Transverse colon (tissue), 4 donors: ENCODE results near the gene EHD4.

Source experiments
- CTCF ChIP-seq, 5 experiments: fragments of 200-600 bp in 3 of 5; fragments of 450-650 bp in 2 of 5; sonication (generic) in 3 of 5; IDR thresholded peaks; 1 replicate in 2 of 5; 2 replicates in 3 of 5; pipeline ENCODE4 v1.5.1; 2016 to 2017; ENCODE audit warnings: antibody characterized with exemption in 5 of 5, inconsistent platforms in 3 of 5, mild to moderate bottlenecking in 2 of 5, moderate library complexity in 1 of 5
- POLR2A ChIP-seq: fragments of 450-650 bp; IDR thresholded peaks from one replicate; pipeline ENCODE4 v1.6.1; 2016; ENCODE audit warnings: antibody characterized with exemption, mild to moderate bottlenecking, moderate library complexity
- POLR2AphosphoS5 ChIP-seq, 3 donors: sonication (generic); formaldehyde crosslinking; IDR thresholded peaks; one replicate each; pipeline ENCODE4 v1.6.1; 2016; ENCODE audit warnings: antibody characterized with exemption in 3 of 3

- TF ChIP-seq POLR2A (no peak), CTCF (IDR thresholded peaks at IDR 0.05) (no peak), POLR2AphosphoS5 (IDR thresholded peaks at IDR 0.05) (no peak)
Measured at GRCh38 chr15:41923401-41923997, 48.9 kb downstream of the EHD4 start.
